Central memory CD4-positive, alpha-beta T cell (primary cell): Measurements from ENCODE around the gene CLDN5.

Experiments
- DNase-seq: peaks from one replicate; pipeline ENCODE4 v3.0.0; 2022

CLDN5 gene

GRCh38 chr22:19520566-19521305 lies 3.5 kb downstream of the CLDN5 start:
- no peak for DNase-seq

- no peak for DNase-seq
These were observed 4.2 kb downstream of the CLDN5 start for GRCh38 chr22:19520007-19520406.

- DNase-seq, result no peak
These were observed 4.9 kb downstream of the CLDN5 start for GRCh38 chr22:19519041-19519926.

- DNase-seq, result no peak
These were observed 5.6 kb downstream of the CLDN5 start for GRCh38 chr22:19518635-19519034.

GRCh38 chr22:19517919-19518611 lies 6.1 kb downstream of the CLDN5 start:
- DNase-seq, result no peak

- DNase-seq, result no peak
These were observed 7.1 kb downstream of the CLDN5 start for GRCh38 chr22:19517171-19517500.

- DNase-seq, result no peak
These were observed 7.6 kb downstream of the CLDN5 start for GRCh38 chr22:19516378-19517170.

GRCh38 chr22:19515654-19516377 lies 8.4 kb downstream of the CLDN5 start:
- no peak for DNase-seq

GRCh38 chr22:19514831-19515565 lies 9.2 kb downstream of the CLDN5 start:
- DNase-seq, result no peak

GRCh38 chr22:19513823-19514222 lies 10.4 kb downstream of the CLDN5 start:
- no peak for DNase-seq

- DNase-seq, result no peak
These were observed 13.3 kb downstream of the CLDN5 start for GRCh38 chr22:19510919-19511341.

GRCh38 chr22:19509923-19510322 lies 14.3 kb downstream of the CLDN5 start:
- no peak for DNase-seq

- DNase-seq, result no peak
These were observed 15.0 kb downstream of the CLDN5 start for GRCh38 chr22:19509191-19509590.

- DNase-seq, result no peak
These were observed 16.0 kb downstream of the CLDN5 start for GRCh38 chr22:19508024-19508776.

- no peak for DNase-seq
These were observed 16.7 kb downstream of the CLDN5 start for GRCh38 chr22:19507534-19507861.

GRCh38 chr22:19506212-19506611 lies 18.0 kb downstream of the CLDN5 start:
- DNase-seq, result no peak

- no peak for DNase-seq
These were observed 18.5 kb downstream of the CLDN5 start for GRCh38 chr22:19505735-19506126.

GRCh38 chr22:19504900-19505734 lies 19.1 kb downstream of the CLDN5 start:
- DNase-seq, result no peak

- no peak for DNase-seq
These were observed 20.3 kb downstream of the CLDN5 start for GRCh38 chr22:19503869-19504268.

- DNase-seq, result no peak
These were observed 20.8 kb downstream of the CLDN5 start for GRCh38 chr22:19503367-19503766.
